Heart right ventricle (tissue), 16 donors: ENCODE measurements around the gene MGAT5. TPM values are rescaled to one million over a fixed set of nuclear protein-coding genes. Genes with fewer than 3 reads are reported as not detected.

ENCODE experiments used
- ATAC-seq, 8 donors: fragments of 200-7000 bp; cut with Tn5 transposase; one replicate each; pipeline ENCODE4 v1.9.1; 2020; ENCODE audit warnings: mild to moderate bottlenecking in 8 of 8, moderate library complexity in 8 of 8, moderate number of reproducible peaks in 1 of 8
- DNase-seq, 2 donors: peaks; one replicate each; pipeline ENCODE4 v3.0.0-alpha.2; 2020
- H3K27ac ChIP-seq, 10 donors: fragments of 200-600 bp; sonication (generic) in 2 of 10; one replicate each; pipeline versions ENCODE4 v1.5.0 to v1.8.0; 2020 to 2022; ENCODE audit warnings: mild to moderate bottlenecking in 3 of 10
- H3K27me3 ChIP-seq, 7 donors: fragments of 200-600 bp; one replicate each; pipeline ENCODE4 v1.8.0; 2021 to 2022; ENCODE audit warnings: mild to moderate bottlenecking in 2 of 7
- H3K36me3 ChIP-seq, 9 donors: fragments of 200-600 bp; sonication (generic) in 1 of 9; one replicate each; pipeline versions ENCODE4 v1.5.0 to v1.8.0; 2020 to 2022; ENCODE audit warnings: mild to moderate bottlenecking in 2 of 9
- H3K4me1 ChIP-seq, 9 donors: fragments of 200-600 bp; sonication (generic) in 1 of 9; one replicate each; pipeline versions ENCODE4 v1.5.0 to v1.8.0; 2020 to 2022; ENCODE audit warnings: mild to moderate bottlenecking in 4 of 9
- H3K4me3 ChIP-seq, 10 donors: fragments of 200-600 bp; sonication (generic) in 2 of 10; one replicate each; pipeline versions ENCODE4 v1.5.0 to v1.8.0; 2020 to 2022; ENCODE audit warnings: mild to moderate bottlenecking in 7 of 10, moderate library complexity in 2 of 10
- H3K9me3 ChIP-seq, 11 donors: fragments of 200-600 bp in 10 of 11; sonication (generic) in 2 of 11; one replicate each; pipeline versions ENCODE4 v1.5.0 to v1.8.0; 2013 to 2022; ENCODE audit warnings: mild to moderate bottlenecking in 2 of 11, control low read depth in 1 of 11, moderate library complexity in 1 of 11
- WGBS, 2 donors: extraction: QIAGEN DNeasy Blood & Tissue Kit; methylation state at CpG; one replicate each; pipeline ENCODE4 v1.1.7; 2013; ENCODE audit warnings: inconsistent platforms in 1 of 2; 5-methylcytosine and 5-hydroxymethylcytosine counted together
- intact Hi-C, 10 donors: fragments of 100-400 bp; cut with DNase I; formaldehyde crosslinking; loops; one replicate each; pipeline versions ENCODE4 v1.11.1 to v1.14.2; 2022
- polyA plus RNA-seq, 2 donors: library from polyadenylated mRNA; stranded (reverse); fragments of 200-250 nt; gene quantifications; one replicate each; pipeline ENCODE4 v1.2.3, GENCODE V29; 2013
- total RNA-seq, 10 donors: library from RNA; stranded (reverse); fragmentation: NEBNext Ultra II Directional in 3 of 10; extraction: Animal tissue kit (Norgen Biotek cat#: 25700) in 3 of 10; gene quantifications; one replicate each; pipeline versions ENCODE4 v1.2.1 to v1.2.4, GENCODE V29; 2021 to 2023
- TF ChIP-seq, protein P1 (sequence below), 9 donors: fragments of 200-600 bp; sonication (generic) in 2 of 9; IDR thresholded peaks; one replicate each; pipeline versions ENCODE4 v1.5.0 to v1.8.0; 2021 to 2022; ENCODE audit warnings: antibody characterized with exemption in 9 of 9, mild to moderate bottlenecking in 5 of 9, moderate library complexity in 1 of 9
- donor health status: Arrhythmogenic right ventricular cardiomyopathy.
- donor health status: ischemic (EF 13 %, LVEDD 7.1; RV severe dilation, severe dysfunction).
- donor health status: healthy with polysubstance abuse.
- donor health status: DM: no; HTN: yes; CAD: no.
- donor health status: DM: no; HTN: no; CAD: no.
- donor health status: ischemic (EF 25% LVEDD 6.9; RV normal size, moderate dysfunction).
- donor health status: ischemic (EF 25% LVEDD 5.7; RV mildly dilated, moderate dysfunction).
- donor health status: healthy.
- donor health status: DM: yes; HTN: yes; CAD: no.
- donor health status: Ischemic cardiomyopathy.
- donor health status: ischemic (EF 35%, LVEDD 5.7; RV mildly dilated, moderate dysfunction).
- donor health status: nonischemic (EF 11% LVEDD 7.7; RV severe dilation, severe dysfunction).
- donor health status: DM: yes; HTN: yes; CAD: no.
- donor health status: PGD.
- donor health status: ischemic (EF 29% LVEDD 5.4; RV normal size, mild dysfunction).
- donor health status: nonischemic (EF 23%, LVEDD 6.1; RV moderate dilation, normal function).

The MGAT5 gene
- total and polyA plus RNA-seq, 12 donors: 6.4 to 111 (median 92.2) TPM

DNA sequence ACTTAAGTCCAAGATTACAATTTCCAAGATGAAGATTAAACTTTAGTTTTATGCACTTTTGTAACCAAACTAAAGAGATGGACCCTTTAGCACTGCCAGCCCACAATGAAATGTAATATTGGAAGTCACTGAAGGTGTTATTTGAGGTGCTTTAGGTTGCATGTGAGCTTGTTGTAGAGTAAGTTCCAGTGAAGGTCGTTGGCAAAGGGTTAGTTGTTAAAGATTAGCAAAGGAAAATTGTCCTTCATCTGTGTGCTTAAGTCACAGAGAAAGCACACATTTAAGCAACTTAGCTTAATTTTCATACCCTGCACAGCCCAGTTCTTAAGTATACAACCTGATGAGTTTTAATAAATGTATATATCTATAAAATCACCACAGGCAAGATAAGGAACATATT, 46.7 kb downstream of the MGAT5 start:
- Histone ChIP-seq H3K36me3 (no peaks in the 10 kb centered on the region), H3K4me1 (peaks cover 0 to 68% (median 41%) of the 10 kb centered on the region in 9 donors), H3K4me3 (no peak overlapping the region), H3K27ac (peak overlapping the region in 7 of 10 donors; percentile 19 to 87 (median 67)), H3K9me3 (no peaks in the 10 kb centered on the region), H3K27me3 (no peaks in the 10 kb centered on the region)
- DNase-seq (no peak), ATAC-seq (no peak)
- TF ChIP-seq, protein P1, sequence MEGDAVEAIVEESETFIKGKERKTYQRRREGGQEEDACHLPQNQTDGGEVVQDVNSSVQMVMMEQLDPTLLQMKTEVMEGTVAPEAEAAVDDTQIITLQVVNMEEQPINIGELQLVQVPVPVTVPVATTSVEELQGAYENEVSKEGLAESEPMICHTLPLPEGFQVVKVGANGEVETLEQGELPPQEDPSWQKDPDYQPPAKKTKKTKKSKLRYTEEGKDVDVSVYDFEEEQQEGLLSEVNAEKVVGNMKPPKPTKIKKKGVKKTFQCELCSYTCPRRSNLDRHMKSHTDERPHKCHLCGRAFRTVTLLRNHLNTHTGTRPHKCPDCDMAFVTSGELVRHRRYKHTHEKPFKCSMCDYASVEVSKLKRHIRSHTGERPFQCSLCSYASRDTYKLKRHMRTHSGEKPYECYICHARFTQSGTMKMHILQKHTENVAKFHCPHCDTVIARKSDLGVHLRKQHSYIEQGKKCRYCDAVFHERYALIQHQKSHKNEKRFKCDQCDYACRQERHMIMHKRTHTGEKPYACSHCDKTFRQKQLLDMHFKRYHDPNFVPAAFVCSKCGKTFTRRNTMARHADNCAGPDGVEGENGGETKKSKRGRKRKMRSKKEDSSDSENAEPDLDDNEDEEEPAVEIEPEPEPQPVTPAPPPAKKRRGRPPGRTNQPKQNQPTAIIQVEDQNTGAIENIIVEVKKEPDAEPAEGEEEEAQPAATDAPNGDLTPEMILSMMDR (IDR thresholded peaks at IDR 0.05): no peak
- WGBS, 2 donors: 15 to 42% methylated on average over 1 of the region's 1 CpG
- intact Hi-C loops: loop anchor here in 1 of 10 donors (5.0 kb wide), 1 partner anchor 38 kb away; no protein-coding TSS in a partner anchor

DNA sequence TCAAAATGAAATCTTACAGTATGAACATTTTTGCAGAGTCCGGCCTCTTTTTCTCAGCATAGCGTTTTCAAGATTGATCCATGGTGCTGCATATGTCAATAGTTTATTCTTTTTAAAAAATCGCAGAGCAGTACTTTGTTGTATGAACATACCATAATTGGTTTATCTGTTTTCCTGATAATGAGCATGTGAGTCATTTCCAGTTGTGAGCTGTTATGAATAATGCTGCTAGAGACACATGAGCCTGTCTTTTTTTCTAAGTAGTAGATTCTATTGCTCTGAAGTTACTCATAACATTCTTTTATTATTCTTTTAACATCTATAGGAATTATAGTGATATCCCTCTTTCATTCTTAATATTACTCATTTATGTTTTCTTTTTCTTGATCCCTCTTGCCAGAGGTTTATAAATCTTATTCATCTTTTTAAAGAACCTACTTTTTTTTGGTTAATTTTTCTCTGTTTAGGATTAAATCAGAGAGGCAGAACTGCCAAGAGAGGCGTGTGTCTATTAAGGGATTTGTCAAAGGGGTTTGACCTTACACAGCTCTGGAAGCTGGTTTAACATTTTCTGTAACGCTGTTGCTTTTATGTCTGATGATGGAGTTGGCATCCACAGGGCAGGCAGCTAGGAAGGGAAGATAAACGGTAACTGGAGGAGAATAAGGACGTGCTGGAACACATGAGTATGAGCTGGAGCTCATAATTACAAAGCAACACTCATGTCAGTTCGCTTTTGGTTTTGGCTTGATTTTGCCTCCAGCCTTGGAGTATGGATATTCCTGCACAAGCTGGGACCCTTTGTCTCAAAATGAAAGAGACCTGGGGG, 47.4 kb downstream of the MGAT5 start:
- WGBS, 2 donors: 26 to 37% methylated on average over 8 of the region's 8 CpGs
- Histone ChIP-seq H3K27me3 (no peaks in the 10 kb centered on the region), H3K36me3 (no peaks in the 10 kb centered on the region), H3K9me3 (no peaks in the 10 kb centered on the region), H3K27ac (peak overlapping the region in 9 of 10 donors; percentile 45 to 87 (median 67)), H3K4me3 (peak overlapping the region in 4 of 10 donors; percentile 5 to 25 (median 21)), H3K4me1 (peaks cover 0 to 66% (median 36%) of the 10 kb centered on the region in 9 donors)
- DNase-seq: no peak
- peak; percentile 77 to 93 (median 87) for ATAC-seq
- TF ChIP-seq, protein P1 (IDR thresholded peaks at IDR 0.05): no peak
- intact Hi-C loops: loop anchor here in 1 of 10 donors (5.0 kb wide), 1 partner anchor 39 kb away; no protein-coding TSS in a partner anchor

DNA sequence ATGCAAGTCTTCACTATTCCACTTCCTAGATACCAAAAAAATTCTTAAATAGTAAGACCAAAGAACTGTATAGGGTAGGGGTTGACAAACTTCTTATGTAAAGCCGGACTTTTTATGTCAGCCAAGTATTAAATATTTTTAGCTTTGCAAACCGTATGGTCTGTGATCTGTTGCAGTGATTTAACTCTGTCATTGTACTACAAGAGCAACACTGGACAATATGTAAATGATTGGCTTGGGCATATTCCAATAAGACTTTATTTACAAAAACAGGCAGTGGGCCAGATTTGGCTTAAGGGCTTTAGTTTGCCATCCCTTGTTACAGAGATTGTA, 48.0 kb downstream of the MGAT5 start:
- Histone ChIP-seq H3K27ac (peak overlapping the region in 9 of 10 donors; percentile 45 to 87 (median 67)), H3K36me3 (no peaks in the 10 kb centered on the region), H3K27me3 (no peaks in the 10 kb centered on the region), H3K9me3 (no peaks in the 10 kb centered on the region), H3K4me3 (peak overlapping the region in 4 of 10 donors; percentile 5 to 25 (median 21)), H3K4me1 (peaks cover 3 to 66% (median 36%) of the 10 kb centered on the region in 9 donors)
- ATAC-seq (peak in 3 of 8 donors; percentile 6 to 9 (median 7)), DNase-seq (no peak)
- 23 to 36% methylated on average over 2 of the region's 2 CpGs for WGBS, 2 donors
- TF ChIP-seq, protein P1 (IDR thresholded peaks at IDR 0.05): no peak
- intact Hi-C loops: loop anchor here in 1 of 10 donors (5.0 kb wide), 1 partner anchor 40 kb away; no protein-coding TSS in a partner anchor

DNA sequence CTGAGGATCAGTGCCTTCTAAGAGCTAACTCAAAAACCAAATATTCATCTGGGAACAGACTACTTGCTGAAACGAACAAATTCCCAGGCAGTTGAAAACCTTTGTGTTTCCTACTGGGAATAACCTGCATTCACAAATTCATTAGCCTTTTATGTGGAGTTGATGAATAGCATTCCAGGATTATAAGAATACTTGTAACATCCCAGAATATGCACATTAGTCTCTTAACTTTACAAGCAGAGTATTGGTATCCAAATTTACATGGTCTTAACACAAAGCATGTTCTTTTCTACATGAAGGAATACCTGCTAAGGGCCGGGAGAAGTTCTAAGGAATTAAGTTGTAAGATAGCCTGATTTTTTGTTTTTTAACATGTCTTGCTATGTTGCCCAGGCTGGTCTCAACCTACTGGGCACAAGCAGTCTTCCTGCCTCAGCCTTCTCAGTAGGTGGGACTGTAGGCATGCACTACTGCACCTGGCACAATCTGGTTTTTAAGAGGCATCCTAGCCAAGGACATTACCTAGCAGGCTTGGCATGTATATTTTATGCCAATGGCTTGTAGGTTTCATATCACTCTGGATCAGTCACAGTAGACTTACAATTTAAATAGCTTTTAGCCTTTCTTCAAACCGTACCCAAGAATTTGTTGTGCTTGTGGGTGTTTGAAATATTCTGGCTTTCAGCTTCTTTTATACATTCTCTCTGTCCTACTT, 50.7 kb downstream of the MGAT5 start:
- Histone ChIP-seq H3K36me3 (no peaks in the 10 kb centered on the region), H3K4me1 (peaks cover 6 to 72% (median 46%) of the 10 kb centered on the region in 9 donors), H3K27me3 (no peaks in the 10 kb centered on the region), H3K4me3 (no peak overlapping the region), H3K9me3 (peaks cover 0 to 5% (median 0%) of the 10 kb centered on the region in 11 donors), H3K27ac (no peak overlapping the region)
- intact Hi-C loops: loop anchor here in 1 of 10 donors (5.0 kb wide), 1 partner anchor 42 kb away; no protein-coding TSS in a partner anchor
- DNase-seq: no peak
- WGBS, 2 donors: 61 to 89% methylated on average over 3 of the region's 3 CpGs
- TF ChIP-seq, protein P1 (IDR thresholded peaks at IDR 0.05): no peak
- no peak for ATAC-seq
